Thoracic aorta (tissue), 2 donors: ENCODE results near the gene CREB5. TPM values are rescaled to one million over a fixed set of nuclear protein-coding genes. Genes with fewer than 3 reads are reported as not detected.
"Not testable (repeated sequence)": the region's sequence is repeated elsewhere in the genome, so short reads cannot be mapped to it uniquely, and the experiment has no call there.

Source experiments
- ATAC-seq: fragments of 150-250 bp; one replicate; pipeline ENCODE4 v1.8.0; 2017; ENCODE audit warnings: low read depth; ENCODE audit not compliant: insufficient number of reproducible peaks, low FRiP score
- DNase-seq: peaks from one replicate; pipeline ENCODE4 v3.0.0-alpha.2; 2020; ENCODE audit warnings: low spot score
- H3K27ac ChIP-seq, 2 donors: fragments of 200-600 bp; sonication (generic); 1 replicate in 1 of 2; 2 replicates in 1 of 2; pipeline ENCODE4 v1.5.1; 2016; ENCODE audit warnings: mild to moderate bottlenecking in 2 of 2, moderate library complexity in 2 of 2
- H3K27me3 ChIP-seq: fragments of 200-600 bp; sonication (generic); replicated peaks from 2 replicates; pipeline ENCODE4 v1.6.0; 2016; ENCODE audit warnings: mild to moderate bottlenecking; ENCODE audit not compliant: insufficient read depth
- H3K36me3 ChIP-seq: fragments of 200-600 bp; sonication (generic); one replicate; pipeline ENCODE4 v1.5.1; 2016
- H3K4me1 ChIP-seq, 2 donors: fragments of 200-600 bp; sonication (generic); 1 replicate in 1 of 2; 2 replicates in 1 of 2; pipeline versions ENCODE4 v1.5.1 to v1.6.0; 2016; ENCODE audit warnings: low read depth in 2 of 2, mild to moderate bottlenecking in 1 of 2; ENCODE audit not compliant: control insufficient read depth in 1 of 2
- H3K4me3 ChIP-seq: fragments of 200-600 bp; sonication (generic); 2 replicates; pipeline ENCODE4 v1.5.1; 2016; ENCODE audit warnings: mild to moderate bottlenecking
- H3K9me3 ChIP-seq: fragments of 200-600 bp; sonication (generic); 2 replicates; pipeline ENCODE4 v1.5.1; 2016
- total RNA-seq, 2 donors: library from RNA; depleted of rRNA; stranded (reverse); fragments of >200 nt; gene quantifications; one replicate each; pipeline versions ENCODE4 v1.1.0 to v1.2.3, GENCODE V29; 2016
- TF ChIP-seq, protein P1 (sequence below): fragments of 200-600 bp; sonication (generic); IDR thresholded peaks from one replicate; pipeline ENCODE4 v1.5.1; 2019; ENCODE audit warnings: antibody characterized with exemption

CREB5 gene
- total RNA-seq, 2 donors from 2014 or later, result 44.4 to 49.1 TPM

DNA sequence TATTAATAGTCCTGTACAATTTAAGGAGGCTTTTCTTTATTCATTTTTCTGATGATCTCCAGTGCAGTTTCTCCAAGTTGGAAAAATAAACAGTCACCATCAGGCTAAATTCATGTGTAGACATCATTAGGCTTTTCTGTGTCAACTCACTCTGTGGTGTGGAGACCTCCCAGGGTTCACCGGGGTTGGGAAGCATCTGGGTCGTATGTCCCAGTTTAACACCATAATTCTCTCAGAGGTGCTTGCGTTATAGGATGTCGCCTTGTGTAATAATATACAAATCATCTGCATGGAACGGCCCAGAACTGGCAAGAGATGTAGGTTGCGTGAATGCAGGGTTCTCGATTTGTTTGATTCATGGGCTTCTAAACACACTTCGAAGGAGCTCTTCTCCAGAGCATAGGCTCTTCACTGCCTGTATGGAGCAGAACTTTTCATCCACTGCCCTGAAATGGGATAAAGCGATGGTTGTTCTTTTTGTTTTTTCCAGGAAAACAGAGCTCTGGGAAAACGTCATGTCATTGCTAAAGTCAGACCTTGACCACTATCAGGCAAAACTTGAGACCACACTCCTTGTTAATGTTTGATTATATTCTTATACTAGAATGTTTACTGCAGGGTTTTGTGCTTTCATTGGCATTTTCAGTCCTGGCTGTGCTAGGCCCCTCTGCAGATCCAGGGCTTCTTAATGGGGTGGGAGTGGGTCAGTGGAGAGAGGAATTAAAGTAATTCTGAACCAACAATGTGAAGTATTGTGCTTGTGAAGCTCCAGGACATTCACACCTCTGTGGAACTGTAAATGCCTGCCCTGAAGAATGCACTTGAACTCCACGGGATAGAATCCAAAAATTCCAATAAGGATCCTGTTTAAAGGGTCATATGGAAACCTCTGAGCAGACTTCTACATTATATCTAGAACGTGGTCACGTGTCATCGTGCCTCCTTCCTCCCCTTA is 373.0 kb downstream of the CREB5 start:
- Histone ChIP-seq H3K9me3 (no peaks in the 10 kb centered on the region), H3K36me3 (no peaks in the 10 kb centered on the region), H3K4me3 (no peak overlapping the region), H3K27ac (no peak overlapping the region), H3K27me3 (no peaks in the 10 kb centered on the region), H3K4me1 (peaks cover 0 to 3% of the 10 kb centered on the region in 2 donors)
- TF ChIP-seq, protein P1, sequence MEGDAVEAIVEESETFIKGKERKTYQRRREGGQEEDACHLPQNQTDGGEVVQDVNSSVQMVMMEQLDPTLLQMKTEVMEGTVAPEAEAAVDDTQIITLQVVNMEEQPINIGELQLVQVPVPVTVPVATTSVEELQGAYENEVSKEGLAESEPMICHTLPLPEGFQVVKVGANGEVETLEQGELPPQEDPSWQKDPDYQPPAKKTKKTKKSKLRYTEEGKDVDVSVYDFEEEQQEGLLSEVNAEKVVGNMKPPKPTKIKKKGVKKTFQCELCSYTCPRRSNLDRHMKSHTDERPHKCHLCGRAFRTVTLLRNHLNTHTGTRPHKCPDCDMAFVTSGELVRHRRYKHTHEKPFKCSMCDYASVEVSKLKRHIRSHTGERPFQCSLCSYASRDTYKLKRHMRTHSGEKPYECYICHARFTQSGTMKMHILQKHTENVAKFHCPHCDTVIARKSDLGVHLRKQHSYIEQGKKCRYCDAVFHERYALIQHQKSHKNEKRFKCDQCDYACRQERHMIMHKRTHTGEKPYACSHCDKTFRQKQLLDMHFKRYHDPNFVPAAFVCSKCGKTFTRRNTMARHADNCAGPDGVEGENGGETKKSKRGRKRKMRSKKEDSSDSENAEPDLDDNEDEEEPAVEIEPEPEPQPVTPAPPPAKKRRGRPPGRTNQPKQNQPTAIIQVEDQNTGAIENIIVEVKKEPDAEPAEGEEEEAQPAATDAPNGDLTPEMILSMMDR, result no peak
- DNase-seq (no peak), ATAC-seq (no peak)

DNA sequence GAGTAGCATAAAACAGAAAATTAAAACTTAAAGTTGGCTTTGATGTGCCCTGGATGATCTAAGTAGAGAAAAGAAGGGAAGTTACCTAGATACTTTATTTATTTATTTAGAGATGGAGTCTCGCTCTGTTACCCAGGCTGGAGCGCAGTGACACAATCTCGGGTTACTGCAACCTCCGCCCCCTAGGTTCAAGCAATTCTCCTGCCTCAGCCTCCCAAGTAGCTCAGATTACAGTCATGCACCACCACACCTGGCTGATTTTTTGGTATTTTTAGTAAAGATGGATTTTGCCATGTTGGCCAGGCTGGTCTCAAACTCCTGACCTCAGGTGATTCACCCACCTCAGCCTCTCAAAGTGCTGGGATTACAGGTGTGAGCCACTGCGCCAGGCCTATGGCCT is 373.8 kb downstream of the CREB5 start:
- not testable (repeated sequence) for H3K4me3 ChIP-seq, H3K36me3 ChIP-seq, H3K27me3 ChIP-seq, DNase-seq, H3K27ac ChIP-seq, H3K4me1 ChIP-seq, ATAC-seq, H3K9me3 ChIP-seq

DNA sequence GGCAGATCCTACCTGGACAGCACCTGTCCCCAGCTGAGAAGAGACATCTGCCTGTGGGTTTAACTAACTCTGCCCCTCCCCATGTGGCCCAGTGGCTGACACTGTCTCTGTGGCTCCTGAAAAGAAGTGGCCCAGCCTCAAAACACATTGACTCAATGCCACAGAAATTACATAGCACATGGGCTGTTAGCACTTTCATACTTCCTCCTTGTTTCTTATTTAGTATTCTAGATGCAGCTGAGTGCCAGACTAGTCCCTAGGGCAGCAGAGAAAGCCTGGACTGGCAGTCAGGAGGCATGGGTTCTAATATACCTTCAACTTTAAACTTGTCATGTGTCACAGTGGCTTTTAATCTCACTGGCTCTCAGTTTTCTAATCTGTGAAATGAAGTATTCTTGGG is 374.8 kb downstream of the CREB5 start:
- Histone ChIP-seq H3K9me3 (no peaks in the 10 kb centered on the region), H3K36me3 (no peaks in the 10 kb centered on the region), H3K27me3 (no peaks in the 10 kb centered on the region), H3K4me1 (no peaks in the 10 kb centered on the region), H3K27ac (no peak overlapping the region), H3K4me3 (no peak overlapping the region)
- ATAC-seq (no peak), DNase-seq (no peak)
- TF ChIP-seq, protein P1, result no peak

DNA sequence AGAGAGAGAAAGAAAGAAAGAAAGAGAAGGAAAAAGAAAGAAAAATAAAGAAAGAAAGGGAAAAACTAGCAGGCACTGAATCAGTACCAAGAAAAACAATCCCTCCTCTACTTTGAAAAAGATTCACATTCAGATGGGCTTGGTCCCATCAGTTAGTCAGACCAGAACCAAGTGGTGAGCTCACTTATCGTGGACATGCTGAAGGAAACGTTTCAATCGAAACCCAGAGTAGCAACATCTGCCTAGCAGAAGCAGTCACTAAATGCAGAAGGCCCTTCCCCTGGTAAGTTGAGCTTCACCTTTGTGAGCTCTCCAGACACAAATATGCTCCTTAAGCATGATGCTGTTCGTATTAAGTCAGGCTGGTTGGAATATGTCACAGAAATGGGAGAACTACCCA is 378.1 kb downstream of the CREB5 start:
- Histone ChIP-seq H3K27me3 (no peaks in the 10 kb centered on the region), H3K4me3 (no peak overlapping the region), H3K9me3 (no peaks in the 10 kb centered on the region), H3K27ac (no peak overlapping the region), H3K36me3 (no peaks in the 10 kb centered on the region), H3K4me1 (no peaks in the 10 kb centered on the region)
- DNase-seq, result no peak
- ATAC-seq, result no peak
- TF ChIP-seq, protein P1, result no peak

DNA sequence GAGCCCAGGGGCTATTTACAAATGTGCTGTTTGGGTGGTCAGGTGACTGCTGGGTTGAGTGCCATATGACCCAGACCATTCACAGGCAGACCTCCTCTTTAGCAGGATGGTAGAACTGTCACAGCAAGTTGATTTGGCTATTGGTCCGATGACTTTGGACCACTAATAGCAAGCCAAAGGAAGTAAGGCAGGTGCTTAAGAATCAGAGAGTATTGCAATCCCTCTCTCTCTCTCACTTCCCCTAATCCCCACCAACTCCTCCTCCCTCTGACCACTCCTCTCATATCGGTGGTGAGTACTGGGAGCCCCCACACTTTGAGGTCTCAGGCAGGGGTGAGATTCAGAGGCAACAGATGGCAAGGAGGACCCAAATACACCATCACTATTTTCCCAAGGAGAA is 380.5 kb downstream of the CREB5 start:
- Histone ChIP-seq H3K9me3 (no peaks in the 10 kb centered on the region), H3K27ac (no peak overlapping the region), H3K27me3 (no peaks in the 10 kb centered on the region), H3K4me1 (no peaks in the 10 kb centered on the region), H3K4me3 (no peak overlapping the region), H3K36me3 (no peaks in the 10 kb centered on the region)
- DNase-seq, result no peak
- TF ChIP-seq, protein P1, result no peak
- no peak for ATAC-seq
